Lower leg skin (tissue), 4 donors: Measurements from ENCODE around the gene TMEM132D. TPM values are rescaled to one million over a fixed set of nuclear protein-coding genes. Genes with fewer than 3 reads are reported as not detected.

Source experiments
- DNase-seq, 2 donors: peaks; one replicate each; pipeline ENCODE4 v3.0.0-alpha.2; 2019; ENCODE audit warnings: low spot score in 2 of 2
- H3K4me3 ChIP-seq: fragments of 200-600 bp; sonication (generic); 2 replicates; pipeline ENCODE4 v1.5.1; 2017; ENCODE audit warnings: mild to moderate bottlenecking, low read depth; ENCODE audit not compliant: poor library complexity, severe bottlenecking
- POLR2A ChIP-seq, 2 donors: fragments of 450-650 bp; IDR thresholded peaks; one replicate each; pipeline ENCODE4 v1.6.1; 2016 to 2017; ENCODE audit warnings: antibody characterized with exemption in 2 of 2, mild to moderate bottlenecking in 1 of 2, moderate library complexity in 1 of 2
- WGBS, 2 donors: methylation state at CpG; one replicate each; pipeline ENCODE4 v1.1.5; 2018; 5-methylcytosine and 5-hydroxymethylcytosine counted together
- intact Hi-C: fragments of 100-400 bp; cut with DNase I; formaldehyde crosslinking; loops from one replicate; pipeline ENCODE4 v1.15.0; 2023; ENCODE audit warnings: low total_unique reads
- total RNA-seq, 4 donors: library from RNA; depleted of rRNA; stranded (reverse); fragments of >200 nt; gene quantifications; one replicate each; pipeline ENCODE4 v1.1.0, GENCODE V29; 2016
- TF ChIP-seq, protein P1 (sequence below), 3 donors: fragments of 450-650 bp; IDR thresholded peaks; one replicate each; pipeline ENCODE4 v1.5.1; 2016; ENCODE audit warnings: antibody characterized with exemption in 3 of 3, mild to moderate bottlenecking in 3 of 3, moderate library complexity in 2 of 3

Gene TMEM132D
- total RNA-seq, 4 donors from 2014 or later = not detected

DNA sequence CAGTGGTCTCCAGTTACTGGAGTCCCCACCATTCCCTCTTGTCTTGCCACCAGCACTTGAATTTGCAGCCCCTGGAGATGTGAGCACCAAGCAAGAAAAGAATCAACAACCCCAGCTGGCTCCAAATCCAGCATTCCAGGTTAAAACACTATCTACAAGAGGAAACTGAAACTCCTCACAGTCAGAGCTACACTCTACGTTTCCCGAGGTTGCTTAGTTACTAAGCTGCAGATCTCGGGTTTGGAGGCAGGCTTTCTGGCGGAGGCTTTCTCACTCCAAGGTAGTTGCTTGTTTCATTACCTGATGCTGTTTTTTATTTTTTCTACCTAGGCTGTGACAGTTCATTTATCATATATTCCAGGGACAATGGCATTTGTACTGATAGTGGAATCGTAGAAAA is 802.4 kb downstream of the TMEM132D start:
- WGBS, 2 donors = 70 to 86% methylated on average over 5 of the region's 5 CpGs
- TF ChIP-seq, protein P1, sequence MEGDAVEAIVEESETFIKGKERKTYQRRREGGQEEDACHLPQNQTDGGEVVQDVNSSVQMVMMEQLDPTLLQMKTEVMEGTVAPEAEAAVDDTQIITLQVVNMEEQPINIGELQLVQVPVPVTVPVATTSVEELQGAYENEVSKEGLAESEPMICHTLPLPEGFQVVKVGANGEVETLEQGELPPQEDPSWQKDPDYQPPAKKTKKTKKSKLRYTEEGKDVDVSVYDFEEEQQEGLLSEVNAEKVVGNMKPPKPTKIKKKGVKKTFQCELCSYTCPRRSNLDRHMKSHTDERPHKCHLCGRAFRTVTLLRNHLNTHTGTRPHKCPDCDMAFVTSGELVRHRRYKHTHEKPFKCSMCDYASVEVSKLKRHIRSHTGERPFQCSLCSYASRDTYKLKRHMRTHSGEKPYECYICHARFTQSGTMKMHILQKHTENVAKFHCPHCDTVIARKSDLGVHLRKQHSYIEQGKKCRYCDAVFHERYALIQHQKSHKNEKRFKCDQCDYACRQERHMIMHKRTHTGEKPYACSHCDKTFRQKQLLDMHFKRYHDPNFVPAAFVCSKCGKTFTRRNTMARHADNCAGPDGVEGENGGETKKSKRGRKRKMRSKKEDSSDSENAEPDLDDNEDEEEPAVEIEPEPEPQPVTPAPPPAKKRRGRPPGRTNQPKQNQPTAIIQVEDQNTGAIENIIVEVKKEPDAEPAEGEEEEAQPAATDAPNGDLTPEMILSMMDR (IDR thresholded peaks at IDR 0.05) = no peak
- no peak for TF ChIP-seq POLR2A (IDR thresholded peaks at IDR 0.05)
- intact Hi-C loops = no loop called here
- H3K4me3 ChIP-seq = no peak overlapping the region
- peak in 1 of 2 donors; percentile 45 for DNase-seq

DNA sequence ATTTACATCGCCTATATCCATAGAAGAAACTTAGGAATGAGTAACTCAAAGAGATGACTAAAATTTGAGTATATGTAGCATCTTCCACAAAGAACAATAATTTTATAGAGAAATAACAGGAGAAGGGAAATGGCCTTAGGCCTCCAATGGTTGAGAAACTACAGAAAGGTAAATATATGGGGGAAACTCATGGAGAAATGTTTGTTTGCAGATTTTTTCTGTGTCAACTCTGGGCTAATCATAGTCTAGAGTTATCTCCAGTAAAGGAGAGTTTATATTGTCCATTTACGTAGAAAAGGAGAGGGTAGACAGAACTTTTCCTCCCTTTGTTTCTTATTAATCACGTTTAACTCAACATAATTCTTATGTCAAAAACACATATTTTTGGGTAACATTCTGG is 806.4 kb downstream of the TMEM132D start:
- intact Hi-C loops = no loop called here
- no peak for DNase-seq

DNA sequence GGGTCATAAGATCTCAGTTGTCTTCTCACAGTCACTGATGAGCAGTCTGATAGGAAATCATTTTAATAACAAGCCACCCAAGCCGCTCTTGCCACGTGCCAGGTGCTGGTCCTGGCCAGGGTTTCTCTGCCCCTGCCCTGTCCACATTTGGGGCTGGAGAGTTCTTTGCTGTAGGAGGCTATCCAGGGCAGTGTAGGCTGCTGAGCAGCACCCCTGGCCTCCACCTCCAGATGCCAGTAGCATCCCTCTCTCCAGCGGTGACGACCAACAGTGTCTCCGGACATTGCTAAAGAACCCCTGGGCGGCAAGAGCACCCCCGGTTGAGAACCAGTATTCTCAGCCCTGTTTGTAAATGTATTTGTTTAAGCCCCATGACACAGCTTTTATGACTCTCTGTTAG is 806.9 kb downstream of the TMEM132D start:
- TF ChIP-seq POLR2A (IDR thresholded peaks at IDR 0.05) = no peak
- TF ChIP-seq, protein P1 (IDR thresholded peaks at IDR 0.05) = no peak
- intact Hi-C loops = no loop called here
- DNase-seq = peak in 1 of 2 donors; percentile 31
- H3K4me3 ChIP-seq = no peak overlapping the region
- WGBS, 2 donors = 84 to 85% methylated on average over 7 of the region's 7 CpGs

More for the DNA sequence above, 806.4 kb downstream of the TMEM132D start:
- TF ChIP-seq POLR2A (IDR thresholded peaks at IDR 0.05) = no peak
- TF ChIP-seq, protein P1 (IDR thresholded peaks at IDR 0.05) = no peak
- WGBS, 2 donors = 80 to 84% methylated on average over 3 of the region's 3 CpGs
- no peak overlapping the region for H3K4me3 ChIP-seq

DNA sequence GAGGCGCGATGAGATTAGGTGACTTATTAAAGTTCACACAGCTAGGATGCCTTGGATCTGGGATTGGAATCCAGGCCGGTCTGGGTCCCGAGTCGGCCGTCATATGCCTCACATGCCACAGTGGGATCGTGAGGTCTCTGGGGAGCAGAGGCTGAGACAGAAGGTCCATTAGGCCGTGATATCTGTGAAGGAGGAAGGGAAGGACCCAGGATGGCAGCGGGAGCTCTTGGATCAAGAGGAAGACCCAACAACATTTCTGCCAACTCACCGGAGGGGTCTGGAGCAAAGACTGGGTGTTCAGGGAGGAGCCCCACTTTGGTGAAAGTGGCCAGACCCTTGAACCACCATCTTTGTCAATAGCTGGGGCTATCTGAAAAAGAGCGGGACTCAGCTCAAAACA is 807.6 kb downstream of the TMEM132D start:
- intact Hi-C loops = no loop called here
- DNase-seq = peak in 1 of 2 donors; percentile 61
- TF ChIP-seq, protein P1 (IDR thresholded peaks at IDR 0.05) = no peak
- TF ChIP-seq POLR2A (IDR thresholded peaks at IDR 0.05) = no peak
- H3K4me3 ChIP-seq = no peak overlapping the region
- WGBS, 2 donors = 92% methylated on average over 11 of the region's 11 CpGs

DNA sequence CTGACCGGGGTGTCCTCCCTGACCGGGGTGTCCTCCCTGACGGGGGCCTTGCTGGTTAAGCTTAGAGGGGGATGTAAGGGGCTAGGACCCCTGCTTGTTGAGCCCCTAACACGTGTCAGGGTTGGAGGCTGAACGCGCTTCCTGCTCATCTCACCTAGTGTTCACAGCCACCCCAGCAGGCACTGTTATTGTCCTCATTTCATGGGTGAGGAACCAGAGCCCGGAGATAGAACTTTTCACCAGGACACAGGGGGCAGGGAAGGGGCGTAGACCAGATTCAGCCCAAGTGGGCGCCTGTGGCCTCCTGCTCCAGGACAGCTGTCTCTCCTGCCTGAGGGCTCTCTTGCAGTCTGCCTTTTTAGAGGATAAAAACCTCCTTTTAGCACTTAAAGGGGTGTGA is 814.2 kb downstream of the TMEM132D start:
- no peak overlapping the region for H3K4me3 ChIP-seq
- intact Hi-C loops = no loop called here
- WGBS, 2 donors = 77 to 86% methylated on average over 6 to 8 of the region's 9 CpGs
- peak in 1 of 2 donors; percentile 61 for DNase-seq
- no peak for TF ChIP-seq POLR2A (IDR thresholded peaks at IDR 0.05)
- TF ChIP-seq, protein P1 (IDR thresholded peaks at IDR 0.05) = no peak
